GM03348 (cell line): ENCODE data around the gene COLEC12.

Source experiments
- DNase-seq: peaks from one replicate; pipeline ENCODE4 v3.0.0; 2012; ENCODE audit warnings: low spot score

The COLEC12 gene

GRCh38 chr18:474416-474815 lies 26.1 kb downstream of the COLEC12 start:
- DNase-seq: no peak

DNA sequence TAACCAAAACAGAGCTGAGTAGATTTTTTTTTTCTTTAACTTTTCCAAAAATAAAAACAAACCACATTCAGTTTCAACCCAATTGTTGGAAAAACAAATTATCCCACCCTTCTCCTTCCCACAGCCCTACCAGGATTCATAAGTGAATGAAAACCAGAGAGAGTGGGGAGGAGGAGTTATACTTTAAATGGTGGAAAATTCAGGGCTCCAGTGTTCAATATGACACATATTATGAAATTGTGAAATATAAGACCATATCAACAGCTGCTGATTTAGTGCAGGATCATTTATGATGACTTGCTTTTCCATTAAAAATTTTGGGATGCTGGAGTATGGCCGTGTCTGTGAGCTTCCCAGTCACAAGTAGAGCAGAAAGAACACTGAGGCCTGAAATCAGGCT lies 26.7 kb downstream of the COLEC12 start:
- no peak for DNase-seq

DNA sequence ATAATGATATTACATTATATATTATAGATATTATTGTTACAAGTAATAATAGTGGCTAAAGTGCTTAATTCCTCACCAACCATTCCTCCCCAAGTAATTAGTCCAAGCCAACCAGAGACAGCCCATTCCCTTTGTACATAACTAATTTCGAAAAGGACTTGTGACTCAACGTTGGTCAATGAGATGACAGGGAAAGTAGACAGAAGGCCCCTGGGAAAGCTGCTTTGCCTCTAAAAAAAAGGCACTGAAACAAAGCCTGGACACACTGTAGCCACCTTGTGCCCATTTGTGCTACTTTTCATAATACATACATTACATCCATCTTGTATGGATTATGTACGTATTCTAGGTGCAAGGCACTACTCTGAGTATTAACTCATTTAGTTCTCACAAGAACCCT lies 28.8 kb downstream of the COLEC12 start:
- no peak for DNase-seq

DNA sequence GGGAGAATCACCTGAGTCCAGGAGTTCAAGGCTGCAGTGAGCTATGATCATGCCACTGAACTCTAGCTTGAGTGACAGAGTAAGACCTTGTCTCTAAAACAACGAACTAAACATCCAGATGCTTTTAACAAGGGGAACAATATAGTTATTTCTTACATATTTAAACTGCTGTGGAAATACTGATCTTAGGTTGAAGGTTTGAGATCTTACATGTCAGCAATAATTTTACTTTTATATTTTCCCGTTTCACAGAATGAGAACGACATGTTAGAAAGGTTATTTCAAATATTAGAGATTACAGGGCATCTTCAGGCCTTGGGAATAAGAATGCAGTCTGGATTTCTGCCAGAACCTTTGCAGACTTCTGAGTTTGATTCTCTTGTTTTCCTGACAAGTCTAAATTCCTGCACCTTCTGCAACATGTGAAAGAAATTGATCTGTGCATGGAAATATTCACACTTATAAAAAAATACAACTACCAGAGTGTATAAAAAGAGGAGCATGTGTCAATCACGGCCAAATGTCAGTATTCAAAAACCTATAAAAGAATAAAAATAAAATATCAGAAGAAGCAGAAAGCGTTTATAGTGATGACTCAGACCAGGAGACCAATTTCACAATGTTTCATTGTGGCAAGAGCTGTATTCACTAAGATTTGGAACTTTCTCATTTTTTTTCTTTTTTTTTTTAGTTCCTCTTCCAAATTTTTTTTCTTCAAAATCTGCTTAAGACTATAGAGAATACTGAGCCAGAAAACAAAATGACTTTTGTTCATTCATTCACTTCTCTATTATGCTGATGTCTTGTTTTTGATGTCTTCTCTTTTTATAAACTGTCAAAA lies 29.6 kb downstream of the COLEC12 start:
- peak; percentile 59 for DNase-seq

DNA sequence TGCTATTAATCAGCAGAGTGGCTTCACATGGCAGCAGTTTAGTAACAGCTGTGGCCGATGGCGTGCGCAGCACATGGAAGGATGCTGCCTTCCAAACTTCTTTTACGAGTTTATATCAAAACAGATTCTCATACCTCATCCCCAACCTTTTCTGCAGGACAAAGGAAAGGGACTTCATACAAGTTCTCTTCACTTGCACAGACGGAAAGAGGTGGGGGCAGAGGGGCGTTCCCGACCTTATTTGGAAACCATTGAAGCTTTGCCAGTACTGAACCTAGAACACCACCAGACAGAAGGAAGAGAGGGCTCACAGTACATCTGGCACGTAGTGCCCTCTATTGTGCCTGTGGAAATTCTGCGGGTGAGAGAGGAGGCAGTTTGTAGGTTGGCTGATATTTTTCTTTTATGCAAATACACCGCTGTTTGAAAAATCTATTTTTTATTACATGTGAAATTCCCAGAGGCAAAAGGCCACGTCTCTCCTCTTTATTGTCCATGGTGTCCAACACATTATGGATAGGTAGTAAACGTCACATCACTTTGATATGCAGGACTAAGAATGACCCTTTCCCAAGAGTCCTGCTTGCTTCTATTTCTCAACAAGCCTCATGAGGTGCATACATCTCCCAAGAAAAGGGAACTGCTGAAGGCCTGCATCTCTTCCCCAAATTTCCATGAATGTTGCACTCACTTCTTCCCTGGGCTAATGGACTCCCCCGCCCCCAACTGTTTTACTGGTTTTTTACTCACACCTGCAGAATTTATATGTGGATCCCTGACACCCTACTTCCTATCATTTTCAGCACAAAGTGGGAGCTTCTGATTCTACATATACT lies 31.3 kb downstream of the COLEC12 start:
- no peak for DNase-seq

DNA sequence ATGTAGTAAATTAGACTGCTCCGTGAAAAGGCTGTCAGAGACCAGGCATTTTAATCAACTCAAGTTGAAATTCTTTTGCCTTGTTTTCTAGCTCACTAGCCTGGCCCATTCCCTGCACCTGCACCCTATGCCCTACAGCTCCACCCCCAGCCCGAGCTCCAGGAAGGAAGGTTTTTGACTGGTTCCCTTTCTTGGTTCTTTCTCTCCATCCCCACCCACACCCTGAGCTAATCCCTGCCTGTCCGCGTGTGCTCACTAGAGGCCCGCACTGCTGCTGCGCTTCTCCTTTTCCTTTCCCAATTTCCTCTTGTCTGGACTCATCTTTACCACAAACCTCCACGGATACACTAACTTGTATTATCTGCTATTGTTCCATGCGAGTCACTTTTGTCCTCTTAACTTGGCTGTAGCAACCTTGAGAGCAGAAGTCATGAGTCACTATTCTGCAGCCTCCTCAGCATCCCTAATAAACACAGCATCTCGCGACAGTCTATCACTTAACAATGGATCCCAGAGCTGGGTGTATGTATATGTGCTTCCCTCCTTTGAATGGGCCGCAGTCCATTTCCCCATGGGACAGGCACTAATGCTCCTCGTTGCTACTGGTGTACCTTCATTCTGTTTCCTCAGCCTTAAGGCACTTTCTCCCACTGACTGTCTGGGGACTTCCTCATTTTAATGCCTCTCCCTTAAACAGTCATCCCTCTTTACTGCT lies 36.5 kb downstream of the COLEC12 start:
- no peak for DNase-seq

DNA sequence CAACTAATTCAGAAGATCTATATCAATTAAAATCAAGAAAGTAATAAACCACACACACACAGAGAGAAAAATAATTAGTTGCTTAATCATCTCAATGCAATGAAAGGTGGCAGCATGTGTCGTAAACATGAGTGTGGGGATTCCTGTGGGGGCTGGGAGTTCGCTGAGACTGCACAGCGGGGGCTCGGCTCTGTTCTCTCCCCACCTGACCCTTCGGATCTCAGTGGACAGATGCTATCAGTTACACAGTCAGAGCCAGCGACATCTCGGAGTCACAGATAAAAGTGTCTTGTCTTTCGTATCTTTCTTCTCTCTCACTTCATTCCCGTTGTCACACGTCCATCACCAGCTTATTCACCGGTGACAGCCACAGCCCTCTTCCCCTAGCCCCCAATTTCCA lies 37.1 kb downstream of the COLEC12 start:
- DNase-seq: no peak

DNA sequence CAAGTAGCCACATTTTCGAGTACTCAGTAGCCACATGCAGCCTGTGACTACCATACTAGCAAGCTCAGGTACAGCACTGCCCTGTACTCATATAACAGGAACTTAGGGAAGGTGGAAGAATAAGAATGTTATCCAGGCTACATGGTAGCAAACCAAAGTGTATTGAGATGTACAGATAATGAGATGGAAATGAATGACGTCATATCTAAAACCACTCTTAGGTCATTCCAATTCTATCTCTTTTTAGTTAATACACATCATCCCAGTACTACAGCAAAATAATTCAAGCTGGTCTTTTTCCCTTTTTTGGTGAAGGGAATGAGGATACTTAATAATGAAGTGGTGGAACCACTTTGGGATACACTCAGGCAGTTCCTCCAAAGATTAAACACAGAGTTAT lies 38.7 kb downstream of the COLEC12 start:
- no peak for DNase-seq

GRCh38 chr18:460791-461190 lies 39.7 kb downstream of the COLEC12 start:
- no peak for DNase-seq

- DNase-seq: no peak
These were observed 40.5 kb downstream of the COLEC12 start for GRCh38 chr18:459814-460593.

DNA sequence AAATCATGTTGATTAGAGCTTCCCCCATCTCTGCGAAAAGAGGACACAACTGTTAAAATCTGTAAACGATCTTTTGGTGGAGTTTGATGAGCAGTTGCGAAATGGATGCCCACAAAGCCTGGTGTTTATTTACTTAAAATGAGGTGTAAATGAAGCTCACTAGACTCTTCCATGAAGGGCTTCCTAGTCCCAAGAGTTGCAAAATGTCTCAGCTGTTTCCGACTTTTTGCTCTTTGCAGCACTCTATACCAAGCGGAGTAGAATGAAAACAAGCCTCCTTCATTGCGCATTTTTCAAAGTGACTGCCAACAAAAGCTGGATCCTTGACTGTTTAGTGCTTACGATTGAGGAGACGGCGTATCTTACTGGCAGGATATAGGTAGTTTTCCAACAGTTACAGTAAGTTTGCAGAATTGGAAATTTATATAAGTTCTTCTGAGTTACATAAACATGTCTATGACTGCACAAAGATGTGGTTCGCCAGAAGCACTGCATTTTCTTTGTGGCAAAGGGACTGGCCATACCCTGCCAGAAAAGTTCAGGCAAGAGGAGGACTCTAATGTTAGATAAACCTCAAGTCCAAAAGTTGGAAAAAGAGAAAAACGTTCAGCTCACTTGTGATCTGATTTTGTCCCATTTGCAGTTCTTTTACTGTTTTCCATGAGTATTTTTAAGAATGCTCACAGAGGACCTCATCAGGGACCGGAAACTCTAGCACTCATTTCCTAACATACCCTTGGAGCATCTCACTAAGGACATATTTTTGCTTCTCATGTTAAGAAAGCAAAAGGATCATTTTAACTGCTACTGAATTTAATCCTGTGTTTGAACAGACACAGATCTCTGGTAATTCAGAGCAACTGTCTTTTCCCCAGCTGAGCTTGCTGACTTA lies 42.7 kb downstream of the COLEC12 start:
- DNase-seq: peak; percentile 29

- peak; percentile 80 for DNase-seq
These were observed 43.4 kb downstream of the COLEC12 start for GRCh38 chr18:457140-457519.

GRCh38 chr18:456361-457139 lies 44.0 kb downstream of the COLEC12 start:
- peak; percentile 77 for DNase-seq

- DNase-seq: no peak
These were observed 47.1 kb downstream of the COLEC12 start for GRCh38 chr18:453400-453799.

DNA sequence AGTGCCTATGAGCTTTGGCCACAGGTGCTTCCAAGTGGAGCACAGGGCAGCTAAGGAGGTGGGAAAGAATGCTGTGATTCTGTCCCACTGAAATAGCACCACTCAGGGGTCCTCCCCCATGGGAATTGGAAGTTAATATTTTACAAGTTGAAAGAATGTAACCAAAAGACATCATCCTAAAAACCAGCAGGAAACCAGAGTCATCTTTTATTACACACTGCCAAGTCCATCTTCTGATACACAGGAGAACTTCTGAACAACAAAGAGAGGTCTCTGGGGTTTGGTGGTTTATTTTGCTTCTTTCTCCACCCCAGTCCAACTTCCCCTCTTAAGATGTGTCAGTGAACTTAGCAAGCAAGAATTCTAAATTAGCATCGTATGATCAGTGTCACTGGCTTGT lies 47.7 kb downstream of the COLEC12 start:
- DNase-seq: no peak

- no peak for DNase-seq
These were observed 51.1 kb downstream of the COLEC12 start for GRCh38 chr18:449374-449773.

GRCh38 chr18:448116-448790 lies 52.2 kb downstream of the COLEC12 start:
- no peak for DNase-seq

- no peak for DNase-seq
These were observed 53.5 kb downstream of the COLEC12 start for GRCh38 chr18:446941-447560.

- no peak for DNase-seq
These were observed 55.4 kb downstream of the COLEC12 start for GRCh38 chr18:445055-445454.
